GM23338 (cell line): ENCODE results near the gene PARD3. TPM values are rescaled to one million over a fixed set of nuclear protein-coding genes. Genes with fewer than 3 reads are reported as not detected.

Experiments used
- ATAC-seq: fragments of 200-7000 bp; cut with Tn5 transposase; 3 replicates; pipeline ENCODE4 v1.9.1; 2020
- DNase-seq: peaks from one replicate; pipeline ENCODE4 v3.0.0-alpha.2; 2015; ENCODE audit warnings: low spot score
- H2AFZ ChIP-seq: fragments of 200-600 bp; sonication (generic); 2 replicates; pipeline ENCODE4 v1.8.0; 2016; ENCODE audit warnings: antibody characterized with exemption, mild to moderate bottlenecking, moderate library complexity
- H3F3A ChIP-seq: fragments of 200-600 bp; sonication (generic); replicated peaks from 2 replicates; pipeline ENCODE4 v1.8.0; 2017; ENCODE audit warnings: antibody characterized with exemption, mixed run types, low read depth
- H3K27ac ChIP-seq: fragments of 200-600 bp; sonication (generic); 2 replicates; pipeline ENCODE4 v1.6.1; 2016; ENCODE audit warnings: low read depth
- H3K27me3 ChIP-seq: fragments of 200-600 bp; sonication (generic); 2 replicates; pipeline ENCODE4 v1.8.0; 2016; ENCODE audit warnings: mild to moderate bottlenecking, mixed run types, moderate library complexity; ENCODE audit not compliant: insufficient read depth
- H3K36me3 ChIP-seq: fragments of 200-600 bp; sonication (generic); 2 replicates; pipeline ENCODE4 v1.8.0; 2016; ENCODE audit warnings: mild to moderate bottlenecking; ENCODE audit not compliant: insufficient read depth
- H3K4me1 ChIP-seq: fragments of 200-600 bp; sonication (generic); 2 replicates; pipeline ENCODE4 v1.8.0; 2016; ENCODE audit warnings: mild to moderate bottlenecking, moderate library complexity; ENCODE audit not compliant: insufficient read depth
- H3K4me2 ChIP-seq: fragments of 200-600 bp; sonication (generic); 2 replicates; pipeline ENCODE4 v1.7.1; 2017; ENCODE audit warnings: mixed run types
- H3K4me3 ChIP-seq: fragments of 200-600 bp; sonication (generic); 2 replicates; pipeline ENCODE4 v1.6.1; 2016; ENCODE audit warnings: mixed run types
- H3K79me2 ChIP-seq: fragments of 200-600 bp; sonication (generic); replicated peaks from 2 replicates; pipeline ENCODE4 v1.8.0; 2017; ENCODE audit warnings: mild to moderate bottlenecking; ENCODE audit not compliant: insufficient read depth
- H3K9me2 ChIP-seq: fragments of 200-600 bp; sonication (generic); 2 replicates; pipeline ENCODE4 v1.8.0; 2017; ENCODE audit not compliant: insufficient read depth
- H4K20me1 ChIP-seq: fragments of 200-600 bp; sonication (generic); replicated peaks from 2 replicates; pipeline ENCODE4 v1.8.0; 2017; ENCODE audit warnings: mild to moderate bottlenecking; ENCODE audit not compliant: insufficient read depth
- H3K27ac Mint-ChIP-seq: 2 replicates; pipeline ENCODE4 v1.8.0; 2020; ENCODE audit warnings: inconsistent platforms, mild to moderate bottlenecking, moderate library complexity, mixed read lengths
- H3K27me3 Mint-ChIP-seq: 3 replicates; pipeline ENCODE4 v1.8.0; 2022; ENCODE audit warnings: low read depth, mild to moderate bottlenecking, moderate library complexity, mixed read lengths, inconsistent platforms; ENCODE audit not compliant: insufficient read depth, poor library complexity
- H3K36me3 Mint-ChIP-seq: 3 replicates; pipeline ENCODE4 v1.8.0; 2021; ENCODE audit warnings: low read depth, mild to moderate bottlenecking, inconsistent platforms, moderate library complexity, mixed read lengths
- H3K4me1 Mint-ChIP-seq: 3 replicates; pipeline ENCODE4 v1.8.0; 2020; ENCODE audit warnings: mild to moderate bottlenecking, inconsistent platforms, mixed read lengths
- H3K4me3 Mint-ChIP-seq: 3 replicates; pipeline ENCODE4 v1.8.0; 2021; ENCODE audit warnings: moderate library complexity, mild to moderate bottlenecking, inconsistent platforms, mixed read lengths
- H3K9me3 Mint-ChIP-seq: 3 replicates; pipeline ENCODE4 v1.8.0; 2020; ENCODE audit warnings: moderate library complexity, mild to moderate bottlenecking, inconsistent platforms, mixed read lengths
- CREB1 ChIP-seq: fragments of 250-450 bp; sonication (Bioruptor Pico); IDR thresholded peaks from 2 replicates; pipeline ENCODE4 v1.5.0; 2020; ENCODE audit warnings: low read depth, mild to moderate bottlenecking, moderate library complexity
- EZH2 ChIP-seq: fragments of 200-600 bp; sonication (generic); IDR thresholded peaks from one replicate; pipeline ENCODE4 v1.8.0; 2017; ENCODE audit warnings: antibody characterized with exemption, mild to moderate bottlenecking, low read depth; ENCODE audit not compliant: unreplicated experiment
- EZH2phosphoT487 ChIP-seq: fragments of 200-600 bp; sonication (generic); IDR thresholded peaks from one replicate; pipeline ENCODE4 v1.8.1; 2018; ENCODE audit warnings: antibody characterized with exemption; ENCODE audit not compliant: unreplicated experiment
- NANOG ChIP-seq: IDR thresholded peaks from 2 replicates; pipeline ENCODE4 v1.6.1; 2016; ENCODE audit warnings: antibody characterized with exemption, borderline replicate concordance
- POLR2AphosphoS5 ChIP-seq: IDR thresholded peaks from 2 replicates; pipeline ENCODE4 v1.6.1; 2016; ENCODE audit warnings: antibody characterized with exemption, low read depth
- STAT1 ChIP-seq: IDR thresholded peaks from one replicate; pipeline ENCODE4 v1.6.1; 2016; ENCODE audit warnings: antibody characterized with exemption; ENCODE audit not compliant: unreplicated experiment
- ZNF331 ChIP-seq: fragments of 250-450 bp; sonication (Bioruptor Pico); IDR thresholded peaks from 2 replicates; pipeline ENCODE4 v1.5.0; 2020; ENCODE audit warnings: low read depth, mild to moderate bottlenecking, moderate library complexity
- polyA plus RNA-seq: library from polyadenylated mRNA; unstranded; fragments of >200 nt; fragmentation: Nextera tagmentation; extraction: Ambion mirVana; gene quantifications from 2 replicates; pipeline ENCODE4 v1.2.1, GENCODE V29; 2016
- total RNA-seq: library from RNA; depleted of rRNA; stranded (reverse); fragments of >200 nt; shearing (Covaris generic); gene quantifications from 2 replicates; pipeline ENCODE4 v1.2.3, GENCODE V29; 2014
- TF ChIP-seq, protein P1 (sequence below): IDR thresholded peaks from one replicate; pipeline ENCODE4 v1.6.1; 2018; ENCODE audit warnings: antibody characterized with exemption; ENCODE audit not compliant: unreplicated experiment
- TF ChIP-seq, protein P2 (sequence below), 2 experiments: fragments of 200-600 bp in 1 of 2; sonication (generic) in 1 of 2; conservative IDR thresholded peaks; 2 replicates each; pipeline versions ENCODE4 v1.5.1 to v1.6.1; 2016 to 2017; ENCODE audit warnings: antibody characterized with exemption in 2 of 2, low read depth in 2 of 2, mild to moderate bottlenecking in 2 of 2, moderate library complexity in 1 of 2

The PARD3 gene
- total and polyA plus RNA-seq, 2 experiments from 2014 or later, result 30.2 to 51.4 TPM

DNA sequence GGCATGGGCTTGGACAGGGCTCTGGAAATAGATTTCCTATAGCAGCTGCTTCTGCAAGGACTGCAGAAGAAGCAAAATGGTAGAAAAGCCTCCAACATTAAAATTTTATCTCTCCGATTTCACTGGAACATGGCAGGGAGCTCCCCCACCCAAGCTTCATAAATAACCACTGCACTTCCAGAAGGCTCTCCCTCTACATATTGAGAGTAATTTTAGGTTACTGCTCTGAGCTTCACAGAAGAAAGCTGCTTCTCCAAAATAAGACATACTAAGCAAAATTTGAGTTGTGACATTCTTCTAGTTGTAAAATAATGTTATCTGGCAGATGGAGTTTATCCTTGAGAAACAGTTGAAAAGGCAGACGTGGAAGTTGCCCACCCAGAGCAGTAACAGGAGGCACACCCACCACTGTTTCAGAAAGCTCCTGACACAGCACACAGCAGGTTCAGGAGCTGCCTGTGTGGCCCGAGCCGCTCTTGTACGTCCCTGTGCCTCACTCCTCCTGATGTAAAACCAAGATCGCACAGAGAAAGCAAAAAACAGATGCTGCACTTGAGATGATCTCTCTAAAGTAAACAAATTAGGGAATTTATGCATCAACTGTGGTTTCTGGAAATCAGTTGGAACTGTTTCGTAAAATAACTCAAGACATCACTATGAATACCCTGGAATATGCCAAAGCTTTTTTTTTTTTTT lies 621.0 kb downstream of the PARD3 start:
- Histone ChIP-seq H3K9me2 (no peaks in the 10 kb centered on the region; the same call in 1 of the 2 replicates), H4K20me1 (no peaks in the 10 kb centered on the region)
- ATAC-seq, result peak; percentile 48

DNA sequence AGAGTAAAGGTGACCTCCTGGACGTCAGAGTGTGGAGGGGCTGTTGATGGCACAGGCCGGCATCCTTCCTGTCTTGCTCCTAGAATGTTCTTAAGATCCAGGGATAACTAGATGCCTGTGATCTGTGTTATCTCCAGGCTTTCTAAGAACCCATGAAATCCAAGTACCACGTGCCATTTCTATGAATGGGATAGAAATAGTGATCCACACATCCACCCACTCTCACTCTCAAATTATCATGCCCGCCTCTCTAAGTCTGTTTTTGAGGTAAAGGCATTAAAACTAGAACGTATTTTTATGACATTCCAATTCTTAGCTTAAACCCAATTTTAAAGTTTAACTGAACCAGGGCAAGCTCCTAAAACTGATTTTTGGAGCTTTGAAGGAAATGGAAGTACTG lies 622.5 kb downstream of the PARD3 start:
- Mint-ChIP-seq H3K4me3 (no peak overlapping the region), H3K27me3 (peaks cover 7% of the 10 kb centered on the region), H3K36me3 (no peaks in the 10 kb centered on the region), H3K9me3 (no peaks in the 10 kb centered on the region), H3K4me1 (peaks cover 45% of the 10 kb centered on the region), H3K27ac (no peak overlapping the region)
- no peaks in the 10 kb centered on the region for H3F3A ChIP-seq
- H3K27me3 ChIP-seq, result no peaks in the 10 kb centered on the region
- DNase-seq (no peak), ATAC-seq (no peak)
- H3K4me1 ChIP-seq, result peaks cover 37% of the 10 kb centered on the region
- H2AFZ ChIP-seq, result no peak overlapping the region
- no peaks in the 10 kb centered on the region for H3K36me3 ChIP-seq
- H3K4me2 ChIP-seq, result no peak overlapping the region
- H3K27ac ChIP-seq, result no peak overlapping the region
- H3K4me3 ChIP-seq, result no peak overlapping the region
- TF ChIP-seq ZNF331, result no peak
- H3K79me2 ChIP-seq, result no peaks in the 10 kb centered on the region
- no peaks in the 10 kb centered on the region for H4K20me1 ChIP-seq
- no peaks in the 10 kb centered on the region; the same call in 1 of the 2 replicates for H3K9me2 ChIP-seq

More for the DNA sequence above, 621.0 kb downstream of the PARD3 start:
- no peak overlapping the region for H3K4me3 ChIP-seq
- no peak overlapping the region for H2AFZ ChIP-seq
- Mint-ChIP-seq H3K9me3 (no peaks in the 10 kb centered on the region), H3K27ac (no peak overlapping the region), H3K4me1 (peaks cover 40% of the 10 kb centered on the region), H3K36me3 (no peaks in the 10 kb centered on the region), H3K4me3 (no peak overlapping the region), H3K27me3 (peaks cover 3% of the 10 kb centered on the region)
- no peaks in the 10 kb centered on the region for H3F3A ChIP-seq
- no peak for TF ChIP-seq NANOG
- TF ChIP-seq, protein P1, sequence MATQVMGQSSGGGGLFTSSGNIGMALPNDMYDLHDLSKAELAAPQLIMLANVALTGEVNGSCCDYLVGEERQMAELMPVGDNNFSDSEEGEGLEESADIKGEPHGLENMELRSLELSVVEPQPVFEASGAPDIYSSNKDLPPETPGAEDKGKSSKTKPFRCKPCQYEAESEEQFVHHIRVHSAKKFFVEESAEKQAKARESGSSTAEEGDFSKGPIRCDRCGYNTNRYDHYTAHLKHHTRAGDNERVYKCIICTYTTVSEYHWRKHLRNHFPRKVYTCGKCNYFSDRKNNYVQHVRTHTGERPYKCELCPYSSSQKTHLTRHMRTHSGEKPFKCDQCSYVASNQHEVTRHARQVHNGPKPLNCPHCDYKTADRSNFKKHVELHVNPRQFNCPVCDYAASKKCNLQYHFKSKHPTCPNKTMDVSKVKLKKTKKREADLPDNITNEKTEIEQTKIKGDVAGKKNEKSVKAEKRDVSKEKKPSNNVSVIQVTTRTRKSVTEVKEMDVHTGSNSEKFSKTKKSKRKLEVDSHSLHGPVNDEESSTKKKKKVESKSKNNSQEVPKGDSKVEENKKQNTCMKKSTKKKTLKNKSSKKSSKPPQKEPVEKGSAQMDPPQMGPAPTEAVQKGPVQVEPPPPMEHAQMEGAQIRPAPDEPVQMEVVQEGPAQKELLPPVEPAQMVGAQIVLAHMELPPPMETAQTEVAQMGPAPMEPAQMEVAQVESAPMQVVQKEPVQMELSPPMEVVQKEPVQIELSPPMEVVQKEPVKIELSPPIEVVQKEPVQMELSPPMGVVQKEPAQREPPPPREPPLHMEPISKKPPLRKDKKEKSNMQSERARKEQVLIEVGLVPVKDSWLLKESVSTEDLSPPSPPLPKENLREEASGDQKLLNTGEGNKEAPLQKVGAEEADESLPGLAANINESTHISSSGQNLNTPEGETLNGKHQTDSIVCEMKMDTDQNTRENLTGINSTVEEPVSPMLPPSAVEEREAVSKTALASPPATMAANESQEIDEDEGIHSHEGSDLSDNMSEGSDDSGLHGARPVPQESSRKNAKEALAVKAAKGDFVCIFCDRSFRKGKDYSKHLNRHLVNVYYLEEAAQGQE, result no peak
- no peak overlapping the region for H3K4me2 ChIP-seq
- H3K79me2 ChIP-seq, result no peaks in the 10 kb centered on the region
- H3K36me3 ChIP-seq, result no peaks in the 10 kb centered on the region
- no peak for DNase-seq
- H3K4me1 ChIP-seq, result peaks cover 31% of the 10 kb centered on the region
- no peak overlapping the region for H3K27ac ChIP-seq
- H3K27me3 ChIP-seq, result no peaks in the 10 kb centered on the region

DNA sequence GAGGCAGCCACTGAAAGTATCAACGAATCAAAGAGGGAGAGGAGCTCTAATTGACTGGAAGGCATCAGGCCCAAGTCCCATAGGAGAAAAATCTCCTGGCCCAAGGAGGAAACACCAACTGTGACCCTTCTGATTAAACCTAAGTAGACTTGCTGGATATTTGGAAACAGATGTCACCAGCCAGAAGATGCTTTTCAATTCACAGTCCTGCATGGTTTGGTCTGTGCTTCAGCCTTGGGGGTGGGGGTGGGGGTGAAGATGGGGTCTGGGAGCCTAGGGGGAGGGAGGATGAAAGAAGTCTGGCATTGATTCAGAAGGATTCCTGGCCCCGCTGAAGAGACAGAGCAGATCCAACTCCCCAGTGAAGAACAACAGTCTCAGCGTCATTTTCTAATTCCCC lies 623.7 kb downstream of the PARD3 start:
- peaks cover 8% of the 10 kb centered on the region for H3K27me3 Mint-ChIP-seq
- Histone ChIP-seq H3F3A (no peaks in the 10 kb centered on the region), H3K79me2 (no peaks in the 10 kb centered on the region), H4K20me1 (no peaks in the 10 kb centered on the region), H3K27ac (no peak overlapping the region), H3K4me2 (no peak overlapping the region), H3K9me2 (no peaks in the 10 kb centered on the region; the same call in 1 of the 2 replicates), H3K4me3 (no peak overlapping the region), H3K36me3 (no peaks in the 10 kb centered on the region), H3K4me1 (peaks cover 49% of the 10 kb centered on the region), H2AFZ (no peak overlapping the region), H3K27me3 (no peaks in the 10 kb centered on the region)
- peaks cover 57% of the 10 kb centered on the region for H3K4me1 Mint-ChIP-seq
- H3K36me3 Mint-ChIP-seq, result no peaks in the 10 kb centered on the region
- DNase-seq (no peak), ATAC-seq (no peak)
- H3K9me3 Mint-ChIP-seq, result no peaks in the 10 kb centered on the region
- H3K27ac Mint-ChIP-seq, result 0 out of 2 replicates have a peak overlapping the region, but pooled peaks have one; percentile 25
- no peak overlapping the region for H3K4me3 Mint-ChIP-seq
- TF ChIP-seq EZH2 (no peak), POLR2AphosphoS5 (no peak), STAT1 (no peak), NANOG (no peak), EZH2phosphoT487 (no peak), CREB1 (CRISPR knock-in tag) (no peak)
- TF ChIP-seq, protein P2, sequence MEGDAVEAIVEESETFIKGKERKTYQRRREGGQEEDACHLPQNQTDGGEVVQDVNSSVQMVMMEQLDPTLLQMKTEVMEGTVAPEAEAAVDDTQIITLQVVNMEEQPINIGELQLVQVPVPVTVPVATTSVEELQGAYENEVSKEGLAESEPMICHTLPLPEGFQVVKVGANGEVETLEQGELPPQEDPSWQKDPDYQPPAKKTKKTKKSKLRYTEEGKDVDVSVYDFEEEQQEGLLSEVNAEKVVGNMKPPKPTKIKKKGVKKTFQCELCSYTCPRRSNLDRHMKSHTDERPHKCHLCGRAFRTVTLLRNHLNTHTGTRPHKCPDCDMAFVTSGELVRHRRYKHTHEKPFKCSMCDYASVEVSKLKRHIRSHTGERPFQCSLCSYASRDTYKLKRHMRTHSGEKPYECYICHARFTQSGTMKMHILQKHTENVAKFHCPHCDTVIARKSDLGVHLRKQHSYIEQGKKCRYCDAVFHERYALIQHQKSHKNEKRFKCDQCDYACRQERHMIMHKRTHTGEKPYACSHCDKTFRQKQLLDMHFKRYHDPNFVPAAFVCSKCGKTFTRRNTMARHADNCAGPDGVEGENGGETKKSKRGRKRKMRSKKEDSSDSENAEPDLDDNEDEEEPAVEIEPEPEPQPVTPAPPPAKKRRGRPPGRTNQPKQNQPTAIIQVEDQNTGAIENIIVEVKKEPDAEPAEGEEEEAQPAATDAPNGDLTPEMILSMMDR (conservative IDR thresholded peaks at IDR 0.05; ENCODE audit: low read depth in 2 of 2), result no peak
- TF ChIP-seq, protein P1, result no peak
